ENCODE results near the gene TAGLN. TPM values are rescaled to one million over a fixed set of nuclear protein-coding genes. Genes with fewer than 3 reads are reported as not detected.

Gene TAGLN
- polyA plus RNA-seq, 1 of the 3 experiments (the other 2 are of a cell fraction) = 519 TPM

GRCh38 chr11:117214404-117215110, 15.4 kb downstream of the TAGLN start:
- Histone ChIP-seq H3K79me2 (ENCODE audit: insufficient read depth) (no peaks in the 10 kb centered on the region), H2AFZ (ENCODE audit: low read depth) (no peak overlapping the region), H4K20me1 (ENCODE audit: insufficient read depth) (no peaks in the 10 kb centered on the region), H3K27me3 (ENCODE audit: insufficient read depth) (no peaks in the 10 kb centered on the region), H3F3A (replicated peaks; ENCODE audit: insufficient read depth) (peaks cover 18% of the 10 kb centered on the region), H3K9ac (no peak overlapping the region), H3K4me3 (ENCODE audit: low read depth in 2 of 2, low read length in 1 of 2) (no peak overlapping the region), H3K9me3 (no peaks in the 10 kb centered on the region), H3K4me1 (ENCODE audit: control insufficient read depth in 1 of 2, insufficient read depth in 2 of 2, low read depth in 1 of 2, low read length in 1 of 2) (no peaks in the 10 kb centered on the region), H3K4me2 (no peak overlapping the region), H3K27ac (ENCODE audit: low read depth in 2 of 2, low read length in 1 of 2) (no peak overlapping the region), H3K9me2 (no peaks in the 10 kb centered on the region), H3K36me3 (replicated peaks in 1 of 2; ENCODE audit: control insufficient read depth in 1 of 2, insufficient read depth in 2 of 2, low read length in 1 of 2) (peaks cover 18 to 45% of the 10 kb centered on the region in 2 experiments)
- CTCF ChIA-PET = no interaction called here
- TF ChIP-seq FOSL2 (IDR thresholded peaks at IDR 0.05; ENCODE audit: borderline replicate concordance, low read depth) (no peak), JUND (IDR thresholded peaks at IDR 0.05) (no peak), NFIC (IDR thresholded peaks at IDR 0.05; ENCODE audit: borderline replicate concordance) (no peak), USF1 (IDR thresholded peaks at IDR 0.05; ENCODE audit: borderline replicate concordance, low read depth) (no peak), NRF1 (IDR thresholded peaks at IDR 0.05; ENCODE audit: low read depth, low read length) (no peak), RXRA (IDR thresholded peaks at IDR 0.05; ENCODE audit: borderline replicate concordance, low read depth) (no peak), SIN3A (IDR thresholded peaks at IDR 0.05; ENCODE audit: borderline replicate concordance, low read depth, low read length) (no peak), TEAD4 (IDR thresholded peaks at IDR 0.05; ENCODE audit: borderline replicate concordance, insufficient read depth) (no peak), EZH2phosphoT487 (IDR thresholded peaks at IDR 0.05; ENCODE audit: borderline replicate concordance, low read depth) (no peak), ELF1 (IDR thresholded peaks at IDR 0.05) (no peak), SMC3 (IDR thresholded peaks at IDR 0.05; ENCODE audit: low read depth, low read length) (no peak), RFX5 (IDR thresholded peaks at IDR 0.05; ENCODE audit: low read length) (no peak), MEF2A (IDR thresholded peaks at IDR 0.05; ENCODE audit: borderline replicate concordance, low read depth) (no peak), MXI1 (IDR thresholded peaks at IDR 0.05; ENCODE audit: low read depth, low read length) (no peak), RCOR1 (IDR thresholded peaks at IDR 0.05; ENCODE audit: low read length) (no peak), PBX3 (IDR thresholded peaks at IDR 0.05) (no peak), TCF12 (IDR thresholded peaks at IDR 0.05) (no peak)
- TF ChIP-seq, protein P1, sequence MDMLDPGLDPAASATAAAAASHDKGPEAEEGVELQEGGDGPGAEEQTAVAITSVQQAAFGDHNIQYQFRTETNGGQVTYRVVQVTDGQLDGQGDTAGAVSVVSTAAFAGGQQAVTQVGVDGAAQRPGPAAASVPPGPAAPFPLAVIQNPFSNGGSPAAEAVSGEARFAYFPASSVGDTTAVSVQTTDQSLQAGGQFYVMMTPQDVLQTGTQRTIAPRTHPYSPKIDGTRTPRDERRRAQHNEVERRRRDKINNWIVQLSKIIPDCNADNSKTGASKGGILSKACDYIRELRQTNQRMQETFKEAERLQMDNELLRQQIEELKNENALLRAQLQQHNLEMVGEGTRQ (IDR thresholded peaks at IDR 0.05; ENCODE audit: borderline replicate concordance, low read depth, low read length) = no peak
- TF ChIP-seq, protein P2, sequence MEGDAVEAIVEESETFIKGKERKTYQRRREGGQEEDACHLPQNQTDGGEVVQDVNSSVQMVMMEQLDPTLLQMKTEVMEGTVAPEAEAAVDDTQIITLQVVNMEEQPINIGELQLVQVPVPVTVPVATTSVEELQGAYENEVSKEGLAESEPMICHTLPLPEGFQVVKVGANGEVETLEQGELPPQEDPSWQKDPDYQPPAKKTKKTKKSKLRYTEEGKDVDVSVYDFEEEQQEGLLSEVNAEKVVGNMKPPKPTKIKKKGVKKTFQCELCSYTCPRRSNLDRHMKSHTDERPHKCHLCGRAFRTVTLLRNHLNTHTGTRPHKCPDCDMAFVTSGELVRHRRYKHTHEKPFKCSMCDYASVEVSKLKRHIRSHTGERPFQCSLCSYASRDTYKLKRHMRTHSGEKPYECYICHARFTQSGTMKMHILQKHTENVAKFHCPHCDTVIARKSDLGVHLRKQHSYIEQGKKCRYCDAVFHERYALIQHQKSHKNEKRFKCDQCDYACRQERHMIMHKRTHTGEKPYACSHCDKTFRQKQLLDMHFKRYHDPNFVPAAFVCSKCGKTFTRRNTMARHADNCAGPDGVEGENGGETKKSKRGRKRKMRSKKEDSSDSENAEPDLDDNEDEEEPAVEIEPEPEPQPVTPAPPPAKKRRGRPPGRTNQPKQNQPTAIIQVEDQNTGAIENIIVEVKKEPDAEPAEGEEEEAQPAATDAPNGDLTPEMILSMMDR (IDR thresholded peaks at IDR 0.05) = no peak
- WGBS (ENCODE audit: low lambda C conversion rate) = 97% methylated on average over 7 of the region's 7 CpGs
- POLR2A ChIA-PET = interaction anchor here (1.2 kb wide), 1 partner anchor 11 kb away, joined by 3 read pairs; no protein-coding TSS in a partner anchor
- no peak for DNase-seq
